Right lobe of liver (tissue), 4 donors: ENCODE measurements around the gene DHODH.

Experiments
- CTCF ChIP-seq, 4 donors: fragments of 200-600 bp in 3 of 4; fragments of 450-650 bp in 1 of 4; IDR thresholded peaks; one replicate each; pipeline versions ENCODE4 v1.5.1 to v1.8.0; 2016 to 2022; ENCODE audit warnings: antibody characterized with exemption in 4 of 4, mild to moderate bottlenecking in 2 of 4
- POLR2A ChIP-seq: fragments of 450-650 bp; IDR thresholded peaks from one replicate; pipeline ENCODE4 v1.6.1; 2017; ENCODE audit warnings: antibody characterized with exemption, mild to moderate bottlenecking
- donor health status: DM: no; HTN: no; CAD: no.
- donor health status: DM: no; HTN: no; CAD: no.
- donor health status: DM: no; HTN: yes; CAD: no.

GRCh38 chr16:71985262-71985974, 23.1 kb upstream of the DHODH start:
- TF ChIP-seq CTCF (IDR thresholded peaks at IDR 0.05) (no peak), POLR2A (no peak)
